Mesendoderm (in vitro differentiated cells): Measurements from ENCODE around the gene DLK2.
"Not testable (repeated sequence)": the region's sequence is repeated elsewhere in the genome, so short reads cannot be mapped to it uniquely, and the experiment has no call there.

Experiments used
- DNase-seq: peaks from one replicate; pipeline ENCODE4 v3.0.0; 2013
- H2AK5ac ChIP-seq: 2 replicates; pipeline ENCODE4 v1.6.1; 2013; ENCODE audit warnings: low read length, inconsistent platforms
- H2BK120ac ChIP-seq: 2 replicates; pipeline ENCODE4 v1.6.1; 2013; ENCODE audit warnings: low read depth, mild to moderate bottlenecking, low read length, moderate library complexity, mixed read lengths
- H2BK15ac ChIP-seq: replicated peaks from 2 replicates; pipeline ENCODE4 v1.6.1; 2013; ENCODE audit warnings: low read depth, mild to moderate bottlenecking, moderate library complexity
- H2BK5ac ChIP-seq: 2 replicates; pipeline ENCODE4 v1.6.1; 2013; ENCODE audit warnings: low read length, inconsistent platforms
- H3K18ac ChIP-seq: 2 replicates; pipeline ENCODE4 v1.6.1; 2013; ENCODE audit warnings: mild to moderate bottlenecking, low read length, mixed read lengths
- H3K23ac ChIP-seq: one replicate; pipeline ENCODE4 v1.6.1; 2013; ENCODE audit warnings: low read length
- H3K27ac ChIP-seq: 2 replicates; pipeline ENCODE4 v1.5.1; 2013; ENCODE audit warnings: low read depth, mild to moderate bottlenecking, inconsistent platforms, low read length, moderate library complexity
- H3K27me3 ChIP-seq: 2 replicates; pipeline ENCODE4 v1.6.1; 2013; ENCODE audit warnings: low read length, control low read depth, mild to moderate bottlenecking, inconsistent platforms; ENCODE audit not compliant: insufficient read depth, poor library complexity
- H3K36me3 ChIP-seq: 2 replicates; pipeline ENCODE4 v1.6.1; 2013; ENCODE audit warnings: low read length, inconsistent platforms; ENCODE audit not compliant: control insufficient read depth, insufficient read depth
- H3K4ac ChIP-seq: one replicate; pipeline ENCODE4 v1.6.1; 2013; ENCODE audit warnings: low read depth, mild to moderate bottlenecking, low read length, moderate library complexity
- H3K4me1 ChIP-seq: 2 replicates; pipeline ENCODE4 v1.6.1; 2013; ENCODE audit warnings: low read depth, low read length, inconsistent platforms; ENCODE audit not compliant: control insufficient read depth
- H3K4me2 ChIP-seq: 2 replicates; pipeline ENCODE4 v1.6.1; 2013; ENCODE audit warnings: low read length
- H3K4me3 ChIP-seq: 2 replicates; pipeline ENCODE4 v1.5.1; 2013; ENCODE audit warnings: mild to moderate bottlenecking, low read length
- H3K56ac ChIP-seq: one replicate; pipeline ENCODE4 v1.6.1; 2013; ENCODE audit warnings: low read length
- H3K79me1 ChIP-seq: 2 replicates; pipeline ENCODE4 v1.6.1; 2013; ENCODE audit warnings: low read length, inconsistent platforms
- H3K79me2 ChIP-seq: 2 replicates; pipeline ENCODE4 v1.6.1; 2013; ENCODE audit warnings: mild to moderate bottlenecking, low read length; ENCODE audit not compliant: control insufficient read depth, insufficient read depth
- H3K9ac ChIP-seq: 2 replicates; pipeline ENCODE4 v1.6.1; 2013; ENCODE audit warnings: low read length, inconsistent platforms
- H4K5ac ChIP-seq: one replicate; pipeline ENCODE4 v1.6.1; 2013; ENCODE audit warnings: low read length
- H4K8ac ChIP-seq: one replicate; pipeline ENCODE4 v1.6.1; 2013; ENCODE audit warnings: low read depth, mild to moderate bottlenecking, control low read depth, low read length, moderate library complexity
- WGBS: extraction: QIAGEN DNeasy Blood & Tissue Kit; methylation state at CpG from one replicate; pipeline ENCODE4 v1.1.7; 2013; ENCODE audit warnings: low lambda C conversion rate, missing lambda C conversion rate; ENCODE audit not compliant: insufficient coverage; ENCODE audit errors: extremely low coverage; 5-methylcytosine and 5-hydroxymethylcytosine counted together

DLK2 gene

DNA sequence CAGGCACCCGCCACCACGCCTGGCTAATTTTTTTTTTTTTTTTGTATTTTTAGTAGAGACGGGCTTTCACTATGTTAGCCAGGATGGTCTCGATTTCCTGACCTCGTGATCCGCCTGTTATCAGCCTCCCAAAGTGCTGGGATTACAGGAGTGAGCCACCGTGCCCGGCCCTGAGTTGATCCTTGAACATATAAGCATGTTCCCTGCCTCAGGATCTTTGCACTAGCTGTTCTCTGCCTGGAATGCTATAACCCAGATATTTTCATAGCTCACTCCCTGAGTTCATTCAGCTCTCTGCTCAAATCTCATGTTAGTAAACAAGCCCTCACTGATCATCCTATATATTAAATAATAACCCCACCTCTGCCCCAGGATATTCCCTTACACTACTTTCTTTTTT lies 9.0 kb upstream of the DLK2 start:
- Histone ChIP-seq H3K27me3 (no peaks in the 10 kb centered on the region), H4K8ac (no peak overlapping the region), H2AK5ac (no peak overlapping the region), H3K56ac (no peak overlapping the region), H4K5ac (no peak overlapping the region), H3K4me1 (peaks cover 3% of the 10 kb centered on the region), H3K79me2 (no peaks in the 10 kb centered on the region), H3K4me2 (no peak overlapping the region), H2BK15ac (no peak overlapping the region), H3K4ac (no peak overlapping the region), H3K27ac (no peak overlapping the region), H3K23ac (no peak overlapping the region), H2BK120ac (no peak overlapping the region), H3K79me1 (no peaks in the 10 kb centered on the region), H3K9ac (no peak overlapping the region), H3K4me3 (no peak overlapping the region), H3K18ac (no peak overlapping the region), H3K36me3 (no peaks in the 10 kb centered on the region), H2BK5ac (no peak overlapping the region)
- WGBS: no CpG with 5 or more reads among the region's 8 CpGs
- no peak for DNase-seq

DNA sequence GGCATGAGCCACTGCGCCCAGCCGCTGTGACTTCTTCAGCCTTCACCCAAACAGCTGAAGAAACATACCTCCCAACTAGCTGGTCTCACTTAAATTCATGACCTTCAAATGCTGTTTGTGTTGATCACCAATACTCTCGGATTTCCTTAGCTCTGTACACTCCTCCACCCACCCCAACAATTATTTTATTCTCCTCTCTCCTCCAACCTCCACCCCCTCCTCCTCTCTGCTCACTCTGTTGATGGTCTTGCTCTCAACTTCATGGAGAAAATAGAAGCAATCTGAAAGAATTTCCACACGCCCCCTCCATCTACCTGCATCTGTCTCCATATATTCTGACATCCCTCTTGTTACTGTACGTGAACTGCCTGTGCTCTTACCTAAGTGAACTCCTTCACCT lies 6.6 kb upstream of the DLK2 start:
- Histone ChIP-seq H3K56ac (no peak overlapping the region), H3K9ac (no peak overlapping the region), H3K4me1 (no peaks in the 10 kb centered on the region), H4K8ac (no peak overlapping the region), H3K18ac (no peak overlapping the region), H3K27me3 (no peaks in the 10 kb centered on the region), H2AK5ac (no peak overlapping the region), H3K79me1 (no peaks in the 10 kb centered on the region), H3K4ac (no peak overlapping the region), H3K36me3 (no peaks in the 10 kb centered on the region), H2BK120ac (no peak overlapping the region), H2BK15ac (no peak overlapping the region), H3K4me2 (no peak overlapping the region), H3K23ac (no peak overlapping the region), H3K79me2 (no peaks in the 10 kb centered on the region), H3K27ac (no peak overlapping the region), H2BK5ac (no peak overlapping the region), H3K4me3 (no peak overlapping the region), H4K5ac (no peak overlapping the region)
- DNase-seq: no peak
- no CpG with 5 or more reads among the region's 5 CpGs for WGBS

DNA sequence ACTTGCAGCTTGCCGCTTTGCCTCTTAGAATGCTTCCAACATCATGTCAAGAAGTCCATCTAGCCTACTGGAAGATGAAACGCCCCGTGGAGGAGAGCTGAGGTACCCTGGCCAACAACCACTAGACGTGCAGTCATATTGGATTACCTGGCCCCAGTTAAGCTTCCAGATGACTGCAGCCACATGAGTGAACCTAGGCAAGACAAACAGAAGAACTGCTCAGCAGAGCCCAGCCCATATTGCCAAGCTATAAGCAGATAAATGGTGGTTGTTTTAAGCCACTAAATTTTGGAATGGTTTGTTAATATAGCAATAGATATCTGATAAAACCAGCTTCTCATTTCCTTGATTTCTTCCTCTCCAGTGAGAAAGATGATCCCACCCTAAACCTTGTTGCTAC lies 4.7 kb upstream of the DLK2 start:
- Histone ChIP-seq H3K27ac (no peak overlapping the region), H3K4me2 (no peak overlapping the region), H3K23ac (no peak overlapping the region), H2AK5ac (no peak overlapping the region), H4K8ac (no peak overlapping the region), H3K4ac (no peak overlapping the region), H2BK5ac (no peak overlapping the region), H3K79me1 (no peaks in the 10 kb centered on the region), H2BK120ac (no peak overlapping the region), H3K56ac (no peak overlapping the region), H4K5ac (no peak overlapping the region), H3K27me3 (peaks cover 6% of the 10 kb centered on the region), H3K36me3 (no peaks in the 10 kb centered on the region), H3K18ac (no peak overlapping the region), H3K4me3 (no peak overlapping the region), H2BK15ac (no peak overlapping the region), H3K79me2 (no peaks in the 10 kb centered on the region), H3K9ac (no peak overlapping the region), H3K4me1 (no peaks in the 10 kb centered on the region)
- DNase-seq: no peak
- no CpG with 5 or more reads among the region's 4 CpGs for WGBS

DNA sequence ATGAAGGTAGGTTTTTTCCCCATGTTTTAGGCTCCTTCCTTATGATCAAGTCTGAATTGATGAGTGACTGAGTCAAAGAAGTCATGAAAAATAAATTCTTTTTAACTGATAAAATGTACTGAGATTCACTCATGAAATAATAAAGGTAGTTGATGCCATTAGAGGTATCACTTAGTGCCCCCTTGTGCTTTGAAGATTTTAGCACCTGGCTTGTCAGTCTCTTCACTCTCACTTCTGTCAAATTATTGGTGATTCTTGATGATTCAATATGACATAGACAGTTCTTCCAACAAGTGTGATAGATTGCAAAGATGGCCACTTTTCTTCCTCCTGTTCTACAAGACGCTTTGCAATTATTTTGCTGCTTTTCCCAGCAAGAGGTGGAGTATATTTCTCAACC lies 4.2 kb upstream of the DLK2 start:
- no peak overlapping the region for H2AK5ac ChIP-seq
- WGBS: no CpG with 5 or more reads among the region's 1 CpG
- H3K4me1 ChIP-seq: no peaks in the 10 kb centered on the region
- no peak overlapping the region for H3K4me2 ChIP-seq
- H4K8ac ChIP-seq: no peak overlapping the region
- H3K4ac ChIP-seq: no peak overlapping the region
- no peak overlapping the region for H3K56ac ChIP-seq
- no peaks in the 10 kb centered on the region for H3K36me3 ChIP-seq
- no peak for DNase-seq
- H3K27ac ChIP-seq: no peak overlapping the region
- H2BK5ac ChIP-seq: no peak overlapping the region
- no peak overlapping the region for H4K5ac ChIP-seq
- no peak overlapping the region for H3K23ac ChIP-seq
- H3K18ac ChIP-seq: no peak overlapping the region
- no peak overlapping the region for H3K9ac ChIP-seq
- H3K79me2 ChIP-seq: no peaks in the 10 kb centered on the region
- no peak overlapping the region for H3K4me3 ChIP-seq
- H3K27me3 ChIP-seq: peaks cover 6% of the 10 kb centered on the region
- H3K79me1 ChIP-seq: no peaks in the 10 kb centered on the region
- H2BK120ac ChIP-seq: no peak overlapping the region
- no peak overlapping the region for H2BK15ac ChIP-seq

DNA sequence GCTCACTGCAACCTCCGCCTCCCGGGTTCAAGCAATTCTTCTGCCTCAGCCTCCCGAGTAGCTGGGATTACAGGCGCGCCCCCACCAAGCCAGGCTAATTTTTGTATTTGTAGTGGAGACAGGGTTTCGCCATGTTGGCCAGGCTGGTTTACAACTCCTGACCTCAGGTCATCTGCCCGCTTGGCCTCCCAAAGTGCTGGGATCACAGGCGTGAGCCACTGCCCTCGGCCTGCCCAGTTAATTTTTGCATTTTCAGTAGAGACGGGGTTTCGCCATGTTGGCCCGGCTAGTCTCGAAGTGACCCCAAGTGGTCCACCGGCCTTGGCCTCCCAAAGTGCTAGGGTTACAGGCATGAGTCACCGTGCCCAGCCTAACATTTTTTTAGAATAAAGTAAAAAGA lies 2.8 kb upstream of the DLK2 start:
- H3K18ac ChIP-seq, H2BK120ac ChIP-seq, H3K79me1 ChIP-seq, DNase-seq, H2AK5ac ChIP-seq, H3K9ac ChIP-seq, H3K4me1 ChIP-seq, H2BK15ac ChIP-seq, H3K79me2 ChIP-seq, H3K23ac ChIP-seq, H3K4ac ChIP-seq, H3K56ac ChIP-seq, H3K36me3 ChIP-seq, H3K4me3 ChIP-seq, H3K4me2 ChIP-seq, H4K8ac ChIP-seq, H3K27ac ChIP-seq, H2BK5ac ChIP-seq, H4K5ac ChIP-seq, H3K27me3 ChIP-seq: not testable (repeated sequence)
- WGBS: no CpG with 5 or more reads among the region's 15 CpGs

DNA sequence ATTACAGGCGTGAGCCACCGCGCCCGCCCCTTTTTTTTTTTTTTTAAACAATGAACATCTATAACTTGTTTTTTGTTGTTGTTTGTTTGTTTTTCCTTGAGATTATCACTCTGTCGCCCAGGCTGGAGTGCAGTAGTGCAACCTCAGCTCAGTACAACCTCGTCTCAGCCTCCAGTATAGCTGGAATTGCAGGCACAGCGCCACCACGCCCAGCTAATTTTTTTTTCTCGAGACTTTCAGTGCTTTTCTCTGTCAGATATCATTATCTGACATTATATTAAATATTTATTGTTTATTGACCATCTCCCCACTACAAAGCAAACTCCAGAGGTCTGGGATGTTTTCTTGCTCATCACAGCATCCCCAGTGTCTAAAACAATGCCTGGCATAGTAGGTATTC lies 2.3 kb upstream of the DLK2 start:
- Histone ChIP-seq H3K4ac (no peak overlapping the region), H2BK15ac (no peak overlapping the region), H4K8ac (no peak overlapping the region), H3K4me2 (no peak overlapping the region), H3K27me3 (peaks cover 6% of the 10 kb centered on the region), H2BK120ac (no peak overlapping the region), H3K36me3 (no peaks in the 10 kb centered on the region), H3K4me3 (no peak overlapping the region), H3K18ac (no peak overlapping the region), H3K4me1 (no peaks in the 10 kb centered on the region), H4K5ac (no peak overlapping the region), H3K27ac (no peak overlapping the region), H3K9ac (no peak overlapping the region), H2BK5ac (no peak overlapping the region), H3K23ac (no peak overlapping the region), H2AK5ac (no peak overlapping the region), H3K56ac (no peak overlapping the region), H3K79me1 (no peaks in the 10 kb centered on the region), H3K79me2 (no peaks in the 10 kb centered on the region)
- DNase-seq: no peak
- WGBS: no CpG with 5 or more reads among the region's 9 CpGs
